Subcutaneous abdominal adipose tissue (tissue), 5 donors: Measurements from ENCODE around the gene NPR2.
A peak's percentile ranks its signal among the peaks of the same experiment; 100 is the strongest.

Source experiments
- H3K27ac ChIP-seq: one replicate; pipeline ENCODE4 v1.7.0; 2013; ENCODE audit warnings: low read depth, mild to moderate bottlenecking, inconsistent platforms, low read length, moderate library complexity
- H3K27me3 ChIP-seq, 5 donors: one replicate each; pipeline ENCODE4 v1.7.0; 2013; ENCODE audit warnings: low read length in 5 of 5, inconsistent platforms in 1 of 5; ENCODE audit not compliant: control insufficient read depth in 5 of 5, insufficient read depth in 4 of 5
- H3K36me3 ChIP-seq, 5 donors: one replicate each; pipeline ENCODE4 v1.7.0; 2013; ENCODE audit warnings: low read length in 5 of 5; ENCODE audit not compliant: control insufficient read depth in 5 of 5, insufficient read depth in 5 of 5
- H3K4me1 ChIP-seq, 5 donors: one replicate each; pipeline ENCODE4 v1.7.0; 2013; ENCODE audit warnings: low read length in 5 of 5, mild to moderate bottlenecking in 3 of 5, moderate library complexity in 1 of 5; ENCODE audit not compliant: control insufficient read depth in 5 of 5, insufficient read depth in 5 of 5
- H3K4me3 ChIP-seq, 5 donors: one replicate each; pipeline ENCODE4 v1.7.0; 2013; ENCODE audit warnings: low read length in 5 of 5, low read depth in 1 of 5
- H3K9ac ChIP-seq, 5 donors: one replicate each; pipeline ENCODE4 v1.7.0; 2013; ENCODE audit warnings: low read length in 5 of 5, mild to moderate bottlenecking in 4 of 5, moderate library complexity in 3 of 5
- H3K9me3 ChIP-seq, 5 donors: one replicate each; pipeline ENCODE4 v1.7.0; 2013; ENCODE audit warnings: low read length in 5 of 5; ENCODE audit not compliant: control insufficient read depth in 5 of 5
- donor health status: healthy.
- donor health status: healthy.
- donor health status: healthy.
- donor health status: healthy.
- donor health status: healthy.

The NPR2 gene

GRCh38 chr9:35750256-35750531 is 41.2 kb upstream of the NPR2 start:
- H3K4me1 ChIP-seq: peaks cover 16 to 52% (median 44%) of the 10 kb centered on the region in 5 donors
- H3K9me3 ChIP-seq: no peaks in the 10 kb centered on the region
- H3K9ac ChIP-seq: peak overlapping the region; percentile 71 to 96 (median 95)
- H3K4me3 ChIP-seq: peak overlapping the region; percentile 75 to 95 (median 89)
- no peaks in the 10 kb centered on the region for H3K27me3 ChIP-seq
- peaks cover 8 to 46% (median 43%) of the 10 kb centered on the region in 5 donors for H3K36me3 ChIP-seq
- H3K27ac ChIP-seq: peak overlapping the region; percentile 91

GRCh38 chr9:35753466-35753865 is 37.9 kb upstream of the NPR2 start:
- Histone ChIP-seq H3K4me3 (no peak overlapping the region), H3K4me1 (peaks cover 8 to 46% (median 36%) of the 10 kb centered on the region in 5 donors), H3K9ac (no peak overlapping the region), H3K36me3 (peaks cover 8 to 47% (median 43%) of the 10 kb centered on the region in 5 donors), H3K9me3 (no peaks in the 10 kb centered on the region), H3K27ac (no peak overlapping the region), H3K27me3 (no peaks in the 10 kb centered on the region)

GRCh38 chr9:35754264-35754663 is 37.1 kb upstream of the NPR2 start, which contains the start of gene MSMP:
Gene MSMP (minus strand): TSS chr9:35754276. CDS start chr9:35754129, 147 bp downstream.
- H3K27ac ChIP-seq: no peak within 1 kb of the TSS
- no peak within 1 kb of the TSS for H3K4me3 ChIP-seq
- H3K27me3 ChIP-seq: no peaks in the 10 kb centered on the region
- H3K9me3 ChIP-seq: no peaks in the 10 kb centered on the region
- no peak within 1 kb of the TSS for H3K9ac ChIP-seq
- peaks cover 9 to 52% (median 44%) of the 10 kb centered on the region in 5 donors for H3K4me1 ChIP-seq
- peaks cover 8 to 47% (median 43%) of the 10 kb centered on the region in 5 donors for H3K36me3 ChIP-seq

GRCh38 chr9:35755071-35755470 is 36.3 kb upstream of the NPR2 start:
- Histone ChIP-seq H3K4me3 (no peak overlapping the region), H3K9me3 (no peaks in the 10 kb centered on the region), H3K27ac (no peak overlapping the region), H3K36me3 (peaks cover 8 to 47% (median 43%) of the 10 kb centered on the region in 5 donors), H3K4me1 (peaks cover 5 to 44% (median 36%) of the 10 kb centered on the region in 5 donors), H3K27me3 (no peaks in the 10 kb centered on the region), H3K9ac (no peak overlapping the region)

GRCh38 chr9:35756275-35757225 is 34.8 kb upstream of the NPR2 start:
- peaks cover 5 to 38% (median 32%) of the 10 kb centered on the region in 5 donors for H3K4me1 ChIP-seq
- no peaks in the 10 kb centered on the region for H3K27me3 ChIP-seq
- H3K36me3 ChIP-seq: peaks cover 8 to 37% (median 31%) of the 10 kb centered on the region in 5 donors
- no peaks in the 10 kb centered on the region for H3K9me3 ChIP-seq
- peak overlapping the region; percentile 95 for H3K27ac ChIP-seq
- peak overlapping the region; percentile 42 to 66 (median 59) for H3K4me3 ChIP-seq
- H3K9ac ChIP-seq: peak overlapping the region in 3 of 5 donors; percentile 50 to 79 (median 78)

- Histone ChIP-seq H3K4me3 (peak overlapping the region; percentile 43 to 66 (median 59)), H3K9me3 (no peaks in the 10 kb centered on the region), H3K9ac (peak overlapping the region in 4 of 5 donors; percentile 74 to 89 (median 78)), H3K27ac (peak overlapping the region; percentile 95), H3K27me3 (no peaks in the 10 kb centered on the region), H3K4me1 (peaks cover 5 to 38% (median 32%) of the 10 kb centered on the region in 5 donors), H3K36me3 (peaks cover 5 to 29% (median 23%) of the 10 kb centered on the region in 5 donors)
These were observed 34.0 kb upstream of the NPR2 start for GRCh38 chr9:35757226-35757891.

- Histone ChIP-seq H3K27ac (peak overlapping the region; percentile 95), H3K9ac (peak overlapping the region in 3 of 5 donors; percentile 40 to 89 (median 78)), H3K4me1 (peaks cover 5 to 38% (median 32%) of the 10 kb centered on the region in 5 donors), H3K4me3 (no peak overlapping the region), H3K27me3 (no peaks in the 10 kb centered on the region), H3K9me3 (no peaks in the 10 kb centered on the region), H3K36me3 (peaks cover 3 to 24% (median 18%) of the 10 kb centered on the region in 5 donors)
These were observed 33.5 kb upstream of the NPR2 start for GRCh38 chr9:35757892-35758275.

- Histone ChIP-seq H3K9ac (peak overlapping the region in 2 of 5 donors; percentile 15 to 16), H3K27me3 (no peaks in the 10 kb centered on the region), H3K4me3 (no peak overlapping the region), H3K4me1 (peaks cover 5 to 38% (median 32%) of the 10 kb centered on the region in 5 donors), H3K27ac (peak overlapping the region; percentile 95), H3K36me3 (peaks cover 3 to 17% (median 11%) of the 10 kb centered on the region in 5 donors), H3K9me3 (no peaks in the 10 kb centered on the region)
These were observed 32.8 kb upstream of the NPR2 start for GRCh38 chr9:35758475-35759050.

- peaks cover 5 to 38% (median 32%) of the 10 kb centered on the region in 5 donors for H3K4me1 ChIP-seq
- H3K4me3 ChIP-seq: no peak overlapping the region
- H3K9me3 ChIP-seq: no peaks in the 10 kb centered on the region
- no peak overlapping the region for H3K9ac ChIP-seq
- H3K36me3 ChIP-seq: peaks cover 0 to 5% (median 3%) of the 10 kb centered on the region in 5 donors
- no peaks in the 10 kb centered on the region for H3K27me3 ChIP-seq
- H3K27ac ChIP-seq: no peak overlapping the region
These were observed 31.6 kb upstream of the NPR2 start for GRCh38 chr9:35759795-35760194.
